Ascending aorta (tissue), 2 donors: Measurements from ENCODE around the gene RPL22L1. TPM values are rescaled to one million over a fixed set of nuclear protein-coding genes. Genes with fewer than 3 reads are reported as not detected.

Source experiments
- DNase-seq, 2 donors: peaks; one replicate each; pipeline ENCODE4 v3.0.0-alpha.2; 2019; ENCODE audit warnings: low spot score in 2 of 2
- H3K27ac ChIP-seq, 2 donors: fragments of 200-600 bp; sonication (generic); one replicate each; pipeline ENCODE4 v1.5.1; 2016 to 2017; ENCODE audit warnings: mild to moderate bottlenecking in 1 of 2
- H3K27me3 ChIP-seq: fragments of 200-600 bp; sonication (generic); one replicate; pipeline ENCODE4 v1.5.1; 2017
- H3K36me3 ChIP-seq, 2 donors: fragments of 200-600 bp; sonication (generic); one replicate each; pipeline ENCODE4 v1.5.1; 2016
- H3K4me1 ChIP-seq, 2 donors: fragments of 200-600 bp; sonication (generic); one replicate each; pipeline ENCODE4 v1.5.1; 2016 to 2017; ENCODE audit warnings: mild to moderate bottlenecking in 1 of 2
- H3K4me3 ChIP-seq, 2 donors: fragments of 200-600 bp; sonication (generic); one replicate each; pipeline ENCODE4 v1.5.1; 2016 to 2017; ENCODE audit warnings: mild to moderate bottlenecking in 1 of 2
- H3K9me3 ChIP-seq, 2 donors: fragments of 200-600 bp; sonication (generic); one replicate each; pipeline ENCODE4 v1.5.1; 2016
- CTCF ChIP-seq, 3 experiments: fragments of 200-600 bp in 2 of 3; fragments of 450-650 bp in 1 of 3; sonication (generic) in 2 of 3; IDR thresholded peaks; one replicate each; pipeline ENCODE4 v1.5.1; 2016 to 2019; ENCODE audit warnings: antibody characterized with exemption in 3 of 3, mild to moderate bottlenecking in 1 of 3, moderate library complexity in 1 of 3
- intact Hi-C: fragments of 100-400 bp; cut with DNase I; formaldehyde crosslinking; loops from one replicate; pipeline ENCODE4 v1.15.1; 2023
- total RNA-seq: library from RNA; depleted of rRNA; stranded (reverse); fragments of >200 nt; gene quantifications from one replicate; pipeline ENCODE4 v1.1.0, GENCODE V29; 2016

RPL22L1 gene
- total RNA-seq, 1 donor from 2014 or later: 39.2 TPM

- peaks cover 0 to under 1% of the 10 kb centered on the region in 2 donors for H3K4me1 ChIP-seq
- H3K4me3 ChIP-seq: no peak overlapping the region
- intact Hi-C loops: no loop called here
- H3K36me3 ChIP-seq: no peaks in the 10 kb centered on the region
- no peaks in the 10 kb centered on the region for H3K27me3 ChIP-seq
- H3K9me3 ChIP-seq: no peaks in the 10 kb centered on the region
- no peak for TF ChIP-seq CTCF (IDR thresholded peaks at IDR 0.05)
- no peak for DNase-seq
- H3K27ac ChIP-seq: no peak overlapping the region
Measured at GRCh38 chr3:170816841-170817240, 53.2 kb downstream of the RPL22L1 start.

GRCh38 chr3:170816341-170816740 is 53.7 kb downstream of the RPL22L1 start:
- no peaks in the 10 kb centered on the region for H3K27me3 ChIP-seq
- intact Hi-C loops: no loop called here
- peaks cover 0 to 3% of the 10 kb centered on the region in 2 donors for H3K4me1 ChIP-seq
- no peaks in the 10 kb centered on the region for H3K9me3 ChIP-seq
- no peak overlapping the region for H3K4me3 ChIP-seq
- no peak for DNase-seq
- H3K36me3 ChIP-seq: no peaks in the 10 kb centered on the region
- no peak for TF ChIP-seq CTCF (IDR thresholded peaks at IDR 0.05)
- no peak overlapping the region for H3K27ac ChIP-seq

GRCh38 chr3:170815936-170816335 is 54.1 kb downstream of the RPL22L1 start:
- H3K4me1 ChIP-seq: peaks cover 0 to 3% of the 10 kb centered on the region in 2 donors
- DNase-seq: no peak
- intact Hi-C loops: no loop called here
- no peaks in the 10 kb centered on the region for H3K27me3 ChIP-seq
- H3K9me3 ChIP-seq: no peaks in the 10 kb centered on the region
- TF ChIP-seq CTCF (IDR thresholded peaks at IDR 0.05): no peak
- no peaks in the 10 kb centered on the region for H3K36me3 ChIP-seq
- H3K4me3 ChIP-seq: no peak overlapping the region
- no peak overlapping the region for H3K27ac ChIP-seq

- no peak for TF ChIP-seq CTCF (IDR thresholded peaks at IDR 0.05)
- H3K4me3 ChIP-seq: no peak overlapping the region
- no peaks in the 10 kb centered on the region for H3K27me3 ChIP-seq
- intact Hi-C loops: no loop called here
- H3K4me1 ChIP-seq: peaks cover 0 to 3% of the 10 kb centered on the region in 2 donors
- no peaks in the 10 kb centered on the region for H3K9me3 ChIP-seq
- DNase-seq: no peak
- H3K27ac ChIP-seq: no peak overlapping the region
- no peaks in the 10 kb centered on the region for H3K36me3 ChIP-seq
Measured at GRCh38 chr3:170815340-170815739, 54.7 kb downstream of the RPL22L1 start.

Other genes with a start within 250 kb of the RPL22L1 start
- 28.6 TPM for gene EIF5A2, start 38.4 kb upstream of the RPL22L1 start, total RNA-seq
- not detected for gene SLC2A2, start 156.5 kb upstream of the RPL22L1 start, total RNA-seq